ENCODE measurements around the gene KIF22. TPM values are rescaled to one million over a fixed set of nuclear protein-coding genes. Genes with fewer than 3 reads are reported as not detected.

Gene KIF22
- total and polyA plus RNA-seq, 9 of the 15 experiments (the other 6 are each of a cell fraction or from before 2014, with no cell fraction given), result 8.7 to 232 (median 131) TPM

DNA sequence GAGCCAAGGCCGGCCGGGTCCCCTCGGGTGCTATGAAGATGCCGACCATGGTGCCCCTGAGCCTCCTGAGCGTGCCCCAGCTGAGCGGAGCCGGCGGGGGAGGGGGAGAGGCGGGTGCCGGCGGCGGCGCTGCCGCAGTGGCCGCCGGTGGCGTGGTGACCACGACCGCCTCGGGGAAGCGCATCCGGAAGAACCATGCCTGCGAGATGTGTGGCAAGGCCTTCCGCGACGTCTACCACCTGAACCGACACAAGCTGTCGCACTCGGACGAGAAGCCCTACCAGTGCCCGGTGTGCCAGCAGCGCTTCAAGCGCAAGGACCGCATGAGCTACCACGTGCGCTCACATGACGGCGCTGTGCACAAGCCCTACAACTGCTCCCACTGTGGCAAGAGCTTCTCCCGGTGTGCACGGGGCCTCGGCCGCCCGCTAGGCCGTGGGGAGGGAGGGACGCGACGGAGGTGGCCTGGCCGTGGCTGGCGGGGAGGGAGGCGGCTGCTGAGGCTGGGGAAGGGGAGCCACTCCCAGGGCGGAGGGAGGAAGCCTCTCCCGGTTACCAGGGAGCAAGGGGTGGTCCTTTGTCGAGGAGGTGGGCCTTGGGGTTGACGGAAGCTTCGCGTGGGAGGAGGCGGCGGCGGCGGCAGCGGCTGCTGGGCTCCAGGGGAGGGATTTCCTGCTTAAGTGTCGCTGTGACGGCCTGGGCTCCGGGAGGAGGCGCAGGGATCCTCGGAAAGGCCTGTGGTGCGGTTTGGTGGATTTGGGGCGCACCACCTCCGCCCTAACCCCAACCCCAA, 17.1 kb downstream of the KIF22 start (continued):
- TF ChIP-seq, protein P1, sequence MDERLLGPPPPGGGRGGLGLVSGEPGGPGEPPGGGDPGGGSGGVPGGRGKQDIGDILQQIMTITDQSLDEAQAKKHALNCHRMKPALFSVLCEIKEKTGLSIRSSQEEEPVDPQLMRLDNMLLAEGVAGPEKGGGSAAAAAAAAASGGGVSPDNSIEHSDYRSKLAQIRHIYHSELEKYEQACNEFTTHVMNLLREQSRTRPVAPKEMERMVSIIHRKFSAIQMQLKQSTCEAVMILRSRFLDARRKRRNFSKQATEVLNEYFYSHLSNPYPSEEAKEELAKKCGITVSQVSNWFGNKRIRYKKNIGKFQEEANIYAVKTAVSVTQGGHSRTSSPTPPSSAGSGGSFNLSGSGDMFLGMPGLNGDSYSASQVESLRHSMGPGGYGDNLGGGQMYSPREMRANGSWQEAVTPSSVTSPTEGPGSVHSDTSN (CRISPR knock-in tag; IDR thresholded peaks at IDR 0.05; ENCODE audit: low read depth), result no peak
- TF ChIP-seq, protein P1 (tag; conservative IDR thresholded peaks at IDR 0.05; ENCODE audit: low read depth), result no peak
- TF ChIP-seq ZNF766 (CRISPR knock-in tag; conservative IDR thresholded peaks at IDR 0.05) (no peak), SMAD4 (CRISPR knock-in tag; conservative IDR thresholded peaks at IDR 0.05) (peak; percentile 74; the same call in 1 of the 2 replicates), TARDBP (IDR thresholded peaks at IDR 0.05) (peak; percentile 41; the same call in 1 of the 2 replicates), RBM22 (IDR thresholded peaks at IDR 0.05; ENCODE audit: low read depth, low read length, poor library complexity, severe bottlenecking) (no peak), HDAC8 (tag; IDR thresholded peaks at IDR 0.05) (peak; percentile 75; the same call in 1 of the 2 replicates), ZNF224 (CRISPR knock-in tag; IDR thresholded peaks at IDR 0.05) (0 out of 2 replicates have a peak, but pooled peaks have one; percentile 73), EP400 (IDR thresholded peaks at IDR 0.05) (peak; percentile 86), HIVEP1 (CRISPR knock-in tag; IDR thresholded peaks at IDR 0.05) (0 out of 2 replicates have a peak, but pooled peaks have one; percentile 67)
- TF ChIP-seq, protein P2, sequence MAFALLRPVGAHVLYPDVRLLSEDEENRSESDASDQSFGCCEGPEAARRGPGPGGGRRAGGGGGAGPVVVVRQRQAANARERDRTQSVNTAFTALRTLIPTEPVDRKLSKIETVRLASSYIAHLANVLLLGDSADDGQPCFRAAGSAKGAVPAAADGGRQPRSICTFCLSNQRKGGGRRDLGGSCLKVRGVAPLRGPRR (CRISPR knock-in tag; IDR thresholded peaks at IDR 0.05), result no peak
- TF ChIP-seq, protein P3, sequence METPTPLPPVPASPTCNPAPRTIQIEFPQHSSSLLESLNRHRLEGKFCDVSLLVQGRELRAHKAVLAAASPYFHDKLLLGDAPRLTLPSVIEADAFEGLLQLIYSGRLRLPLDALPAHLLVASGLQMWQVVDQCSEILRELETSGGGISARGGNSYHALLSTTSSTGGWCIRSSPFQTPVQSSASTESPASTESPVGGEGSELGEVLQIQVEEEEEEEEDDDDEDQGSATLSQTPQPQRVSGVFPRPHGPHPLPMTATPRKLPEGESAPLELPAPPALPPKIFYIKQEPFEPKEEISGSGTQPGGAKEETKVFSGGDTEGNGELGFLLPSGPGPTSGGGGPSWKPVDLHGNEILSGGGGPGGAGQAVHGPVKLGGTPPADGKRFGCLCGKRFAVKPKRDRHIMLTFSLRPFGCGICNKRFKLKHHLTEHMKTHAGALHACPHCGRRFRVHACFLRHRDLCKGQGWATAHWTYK (CRISPR knock-in tag; IDR thresholded peaks at IDR 0.05), result peak; percentile 80; the same call in 1 of the 2 replicates
- TF ChIP-seq, protein P4, sequence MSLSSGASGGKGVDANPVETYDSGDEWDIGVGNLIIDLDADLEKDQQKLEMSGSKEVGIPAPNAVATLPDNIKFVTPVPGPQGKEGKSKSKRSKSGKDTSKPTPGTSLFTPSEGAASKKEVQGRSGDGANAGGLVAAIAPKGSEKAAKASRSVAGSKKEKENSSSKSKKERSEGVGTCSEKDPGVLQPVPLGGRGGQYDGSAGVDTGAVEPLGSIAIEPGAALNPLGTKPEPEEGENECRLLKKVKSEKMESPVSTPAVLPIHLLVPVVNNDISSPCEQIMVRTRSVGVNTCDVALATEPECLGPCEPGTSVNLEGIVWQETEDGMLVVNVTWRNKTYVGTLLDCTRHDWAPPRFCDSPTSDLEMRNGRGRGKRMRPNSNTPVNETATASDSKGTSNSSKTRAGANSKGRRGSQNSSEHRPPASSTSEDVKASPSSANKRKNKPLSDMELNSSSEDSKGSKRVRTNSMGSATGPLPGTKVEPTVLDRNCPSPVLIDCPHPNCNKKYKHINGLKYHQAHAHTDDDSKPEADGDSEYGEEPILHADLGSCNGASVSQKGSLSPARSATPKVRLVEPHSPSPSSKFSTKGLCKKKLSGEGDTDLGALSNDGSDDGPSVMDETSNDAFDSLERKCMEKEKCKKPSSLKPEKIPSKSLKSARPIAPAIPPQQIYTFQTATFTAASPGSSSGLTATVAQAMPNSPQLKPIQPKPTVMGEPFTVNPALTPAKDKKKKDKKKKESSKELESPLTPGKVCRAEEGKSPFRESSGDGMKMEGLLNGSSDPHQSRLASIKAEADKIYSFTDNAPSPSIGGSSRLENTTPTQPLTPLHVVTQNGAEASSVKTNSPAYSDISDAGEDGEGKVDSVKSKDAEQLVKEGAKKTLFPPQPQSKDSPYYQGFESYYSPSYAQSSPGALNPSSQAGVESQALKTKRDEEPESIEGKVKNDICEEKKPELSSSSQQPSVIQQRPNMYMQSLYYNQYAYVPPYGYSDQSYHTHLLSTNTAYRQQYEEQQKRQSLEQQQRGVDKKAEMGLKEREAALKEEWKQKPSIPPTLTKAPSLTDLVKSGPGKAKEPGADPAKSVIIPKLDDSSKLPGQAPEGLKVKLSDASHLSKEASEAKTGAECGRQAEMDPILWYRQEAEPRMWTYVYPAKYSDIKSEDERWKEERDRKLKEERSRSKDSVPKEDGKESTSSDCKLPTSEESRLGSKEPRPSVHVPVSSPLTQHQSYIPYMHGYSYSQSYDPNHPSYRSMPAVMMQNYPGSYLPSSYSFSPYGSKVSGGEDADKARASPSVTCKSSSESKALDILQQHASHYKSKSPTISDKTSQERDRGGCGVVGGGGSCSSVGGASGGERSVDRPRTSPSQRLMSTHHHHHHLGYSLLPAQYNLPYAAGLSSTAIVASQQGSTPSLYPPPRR (CRISPR knock-in tag; IDR thresholded peaks at IDR 0.05; ENCODE audit: borderline replicate concordance), result no peak; the same call in 1 of the 2 replicates

All from K562 (cell line).